HG03097 (cell line): ENCODE data around the gene RAB2B.

Experiments
- ATAC-seq: cut with Tn5 transposase; IDR thresholded peaks from one replicate; pipeline ENCODE4 v1.9.1; 2021; ENCODE audit not compliant: unreplicated experiment, low FRiP score

Gene RAB2B

DNA sequence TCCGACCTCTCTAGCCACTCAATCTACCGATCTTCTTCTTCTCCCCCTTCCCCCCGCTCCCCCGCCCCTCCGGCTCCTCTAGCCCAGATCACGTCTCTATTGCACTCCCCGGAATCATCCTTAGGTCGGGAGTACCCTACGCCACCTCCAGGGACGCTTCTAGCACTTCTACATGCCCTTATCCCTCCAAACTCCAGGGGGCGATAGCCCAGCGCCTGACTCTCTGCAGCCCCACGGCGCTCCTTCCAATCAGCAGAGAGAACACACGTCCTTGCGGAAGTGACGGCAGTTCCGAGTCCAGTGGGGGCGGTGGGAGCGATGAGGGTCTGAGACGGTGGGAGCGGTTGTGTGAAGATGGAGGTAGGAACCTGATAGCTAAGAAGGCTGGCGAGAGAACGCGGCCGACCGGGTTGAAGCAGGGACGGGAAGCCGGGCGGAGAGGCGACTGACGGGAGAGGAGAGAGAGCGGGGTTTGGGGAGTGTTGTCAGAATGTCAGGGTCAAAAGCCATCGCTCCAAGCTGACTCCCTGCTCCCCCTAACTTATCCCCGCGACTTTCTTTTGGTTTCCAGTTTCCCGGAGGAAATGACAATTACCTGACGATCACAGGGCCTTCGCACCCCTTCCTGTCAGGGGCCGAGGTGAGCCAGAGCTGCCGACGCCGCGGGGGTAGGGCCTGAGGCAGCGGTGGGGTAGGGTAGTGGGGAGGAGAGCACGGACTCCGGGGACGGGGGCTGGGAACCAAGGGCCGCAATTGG, at the start of gene RAB2B, which contains the start of gene TOX4:
Gene RAB2B, minus strand, starts transcription at position 35 of the 757 bp plus-strand sequence. CDS start 87 bp downstream, outside the sequence.
Gene TOX4, plus strand, starts transcription at position 271 of the 757 bp plus-strand sequence. Its CDS starts 84 bp downstream, at position 355.
- ATAC-seq, result peak; percentile 99

GRCh38 chr14:21525962-21526671, 49.4 kb upstream of the RAB2B start, which contains the start of gene SALL2:
Gene SALL2 (minus strand): TSS chr14:21526346. CDS start chr14:21526127, 219 bp downstream.
- no peak for ATAC-seq

DNA sequence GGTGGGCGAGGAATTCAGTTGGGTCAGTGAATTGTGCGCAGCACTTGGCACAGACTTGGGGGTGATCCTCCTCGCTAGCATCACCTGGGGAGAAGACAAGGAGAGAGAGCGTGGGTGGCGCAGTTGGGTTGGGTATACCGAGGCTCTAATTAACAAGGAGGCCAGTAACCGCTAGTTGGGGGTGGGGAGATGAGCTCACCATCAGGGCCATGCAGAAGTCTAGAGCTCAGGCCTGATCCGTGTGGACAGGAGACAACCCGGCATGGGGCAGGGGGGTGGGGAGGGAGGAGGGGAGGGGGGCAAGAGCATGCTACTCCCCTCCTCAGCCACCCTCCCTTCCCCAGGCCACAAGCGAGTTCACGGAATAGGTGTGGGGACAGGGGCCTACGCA, 48.8 kb upstream of the RAB2B start:
- no peak for ATAC-seq

DNA sequence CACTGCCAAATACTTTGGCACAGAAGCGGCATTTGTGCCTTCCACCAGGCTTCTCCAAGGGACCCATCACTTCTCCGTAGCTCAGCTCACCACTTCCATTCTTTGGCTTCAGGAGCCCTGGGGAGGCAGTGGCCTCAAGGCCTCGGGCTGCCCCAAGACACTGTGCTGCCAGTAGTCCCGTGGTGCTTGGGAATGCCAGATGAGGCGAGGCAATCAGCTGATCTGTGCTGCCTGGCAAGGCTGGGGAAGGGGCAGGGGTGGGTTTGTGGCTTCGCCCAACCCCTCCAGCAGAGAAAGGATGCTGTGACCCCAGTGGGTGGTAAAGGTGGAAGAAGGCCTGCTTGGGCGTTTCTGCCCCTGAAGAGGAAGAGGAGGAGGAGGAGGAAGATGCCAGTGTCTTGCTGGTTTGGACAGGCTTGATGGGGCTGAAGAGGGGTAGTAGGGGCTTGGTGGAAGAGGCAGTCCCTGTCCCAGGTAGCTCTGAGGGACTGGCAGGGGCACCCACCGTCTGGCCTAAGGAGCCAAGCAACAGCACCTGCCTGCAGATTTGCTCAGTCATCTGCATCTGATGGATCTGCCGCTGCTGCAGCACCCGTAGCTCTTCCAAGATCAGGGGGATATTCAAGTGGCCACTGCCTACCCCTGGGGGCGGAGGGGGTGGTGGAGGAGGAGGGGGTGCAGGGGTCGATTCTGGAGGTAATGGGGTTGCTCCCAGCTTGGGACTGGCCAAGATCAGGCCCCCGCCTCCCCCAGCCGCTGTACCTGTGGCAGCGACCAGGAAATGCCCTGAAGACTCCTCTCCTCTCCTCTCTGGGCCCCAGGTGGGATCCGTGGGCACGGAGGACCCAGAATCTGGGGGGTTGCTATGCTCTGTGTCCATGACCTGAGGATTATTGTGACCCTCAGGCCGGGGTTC, 48.1 kb upstream of the RAB2B start:
- no peak for ATAC-seq

DNA sequence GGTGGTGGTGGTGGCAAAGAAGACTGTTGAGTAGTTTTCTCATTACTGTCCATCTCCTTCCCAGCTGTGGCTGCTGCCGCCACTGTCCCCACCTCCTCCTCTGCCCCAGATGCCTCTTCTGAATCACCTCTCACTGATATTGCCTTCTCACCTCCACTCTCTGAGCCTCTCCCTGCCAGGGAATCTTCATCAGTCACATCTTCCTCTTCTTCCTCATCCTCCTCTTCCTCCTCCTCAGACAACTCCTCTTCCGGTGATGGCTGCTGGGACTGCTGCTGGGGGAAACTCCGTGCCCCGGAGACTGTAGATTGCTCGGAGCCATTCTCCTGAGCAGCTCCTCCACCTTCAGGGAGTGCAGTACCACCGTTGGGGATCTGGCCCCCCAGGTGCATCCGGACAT, 46.4 kb upstream of the RAB2B start:
- no peak for ATAC-seq

DNA sequence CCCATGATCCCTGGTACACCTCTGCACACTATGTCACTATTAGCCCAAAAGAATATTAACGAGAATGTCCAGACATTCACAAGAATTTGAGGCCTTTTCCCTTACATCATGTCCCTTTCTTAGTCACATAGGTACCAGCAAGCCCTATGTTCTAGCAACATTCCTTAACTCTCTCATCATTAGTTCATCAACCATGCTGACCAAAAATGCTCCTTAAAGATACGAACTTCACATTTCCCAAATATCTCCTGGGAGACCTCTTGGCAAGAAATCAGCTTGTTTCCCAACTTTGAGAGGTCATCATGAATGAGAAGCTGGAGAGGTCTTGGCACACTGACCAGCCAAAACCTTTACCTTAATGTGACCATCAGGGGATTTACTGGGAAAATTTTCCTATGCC, 44.7 kb upstream of the RAB2B start:
- ATAC-seq, result no peak

DNA sequence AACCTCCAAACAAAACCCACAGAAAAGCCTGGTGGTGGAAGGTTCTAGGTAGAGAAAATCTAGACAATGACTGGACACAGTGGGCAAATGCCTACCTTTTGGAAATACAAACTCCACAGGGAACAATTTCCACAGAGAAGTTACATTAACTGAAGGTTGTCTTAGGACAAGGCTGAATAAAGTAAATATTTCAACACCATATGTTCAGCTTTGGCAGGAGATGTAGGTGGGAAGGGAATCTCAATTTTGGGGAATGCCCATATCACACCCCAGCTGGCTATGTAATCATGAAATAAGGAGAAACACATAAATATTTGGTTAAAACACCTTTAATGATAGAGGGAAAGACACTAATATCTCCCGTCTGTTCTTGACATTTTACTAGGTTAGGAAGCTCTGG, 44.0 kb upstream of the RAB2B start:
- ATAC-seq, result no peak

- ATAC-seq, result no peak
Measured at GRCh38 chr14:21518725-21519124, 42.0 kb upstream of the RAB2B start.

GRCh38 chr14:21514341-21514740, 37.6 kb upstream of the RAB2B start:
- ATAC-seq, result no peak

GRCh38 chr14:21510735-21511657, 34.2 kb upstream of the RAB2B start, which contains the start of gene METTL3:
Gene METTL3 (minus strand): TSS chr14:21511340. CDS start chr14:21511223, 117 bp downstream.
- ATAC-seq, result peak; percentile 95

DNA sequence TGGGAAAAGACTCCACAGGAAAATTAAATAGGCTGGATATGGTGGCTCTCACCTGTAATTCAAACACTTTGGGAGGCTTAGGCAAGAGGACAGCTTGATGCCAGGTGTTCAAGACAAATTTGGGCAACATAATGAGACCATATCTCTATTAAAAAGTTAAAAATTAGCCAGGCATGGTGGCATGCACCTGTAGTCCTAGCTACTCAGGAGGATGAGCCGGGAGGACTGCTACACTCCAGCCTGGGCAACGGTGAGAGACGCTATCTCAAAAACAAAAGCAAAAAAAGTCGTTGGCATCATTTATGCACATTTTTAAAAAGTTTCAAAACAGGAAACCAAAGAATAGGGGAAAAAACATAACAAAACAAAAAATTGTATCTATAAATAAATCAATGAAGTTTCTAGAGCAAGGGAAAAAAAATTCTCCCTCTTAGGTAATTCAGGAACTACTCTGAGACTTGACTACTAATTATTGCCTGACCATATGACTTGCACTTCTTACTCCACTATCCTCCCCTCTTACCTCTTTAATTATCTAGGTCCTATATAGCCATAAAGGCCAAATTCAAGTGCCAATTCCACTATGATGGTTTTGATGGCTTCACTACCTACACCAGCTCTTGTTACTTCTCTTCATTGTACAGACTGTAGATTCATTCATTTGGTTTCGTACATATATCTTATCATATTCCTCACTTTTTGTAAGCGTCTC, 32.8 kb upstream of the RAB2B start:
- no peak for ATAC-seq

GRCh38 chr14:21506557-21506956, 29.8 kb upstream of the RAB2B start:
- ATAC-seq, result no peak

GRCh38 chr14:21505012-21505553, 28.3 kb upstream of the RAB2B start:
- ATAC-seq, result peak; percentile 50

DNA sequence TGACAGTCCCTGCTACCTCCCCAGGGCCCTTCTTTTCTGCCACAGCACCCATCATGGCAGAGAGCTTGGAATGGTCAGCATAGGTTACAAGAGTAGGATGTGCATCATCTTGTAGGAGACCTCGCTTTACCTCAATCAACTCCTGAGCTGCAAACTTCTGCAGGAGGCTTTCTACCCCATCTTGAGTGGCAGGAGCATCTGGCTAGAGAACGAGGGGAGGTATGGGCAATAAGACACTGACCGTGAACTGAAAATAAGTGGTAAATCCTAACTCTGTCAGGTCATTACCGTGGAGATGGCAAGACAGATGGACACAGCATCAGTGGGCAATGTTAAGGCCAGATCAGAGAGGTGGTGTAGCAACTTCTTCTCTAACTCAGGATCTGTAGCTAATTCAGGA, 26.6 kb upstream of the RAB2B start:
- ATAC-seq, result no peak

GRCh38 chr14:21501568-21501967, 24.8 kb upstream of the RAB2B start:
- no peak for ATAC-seq

DNA sequence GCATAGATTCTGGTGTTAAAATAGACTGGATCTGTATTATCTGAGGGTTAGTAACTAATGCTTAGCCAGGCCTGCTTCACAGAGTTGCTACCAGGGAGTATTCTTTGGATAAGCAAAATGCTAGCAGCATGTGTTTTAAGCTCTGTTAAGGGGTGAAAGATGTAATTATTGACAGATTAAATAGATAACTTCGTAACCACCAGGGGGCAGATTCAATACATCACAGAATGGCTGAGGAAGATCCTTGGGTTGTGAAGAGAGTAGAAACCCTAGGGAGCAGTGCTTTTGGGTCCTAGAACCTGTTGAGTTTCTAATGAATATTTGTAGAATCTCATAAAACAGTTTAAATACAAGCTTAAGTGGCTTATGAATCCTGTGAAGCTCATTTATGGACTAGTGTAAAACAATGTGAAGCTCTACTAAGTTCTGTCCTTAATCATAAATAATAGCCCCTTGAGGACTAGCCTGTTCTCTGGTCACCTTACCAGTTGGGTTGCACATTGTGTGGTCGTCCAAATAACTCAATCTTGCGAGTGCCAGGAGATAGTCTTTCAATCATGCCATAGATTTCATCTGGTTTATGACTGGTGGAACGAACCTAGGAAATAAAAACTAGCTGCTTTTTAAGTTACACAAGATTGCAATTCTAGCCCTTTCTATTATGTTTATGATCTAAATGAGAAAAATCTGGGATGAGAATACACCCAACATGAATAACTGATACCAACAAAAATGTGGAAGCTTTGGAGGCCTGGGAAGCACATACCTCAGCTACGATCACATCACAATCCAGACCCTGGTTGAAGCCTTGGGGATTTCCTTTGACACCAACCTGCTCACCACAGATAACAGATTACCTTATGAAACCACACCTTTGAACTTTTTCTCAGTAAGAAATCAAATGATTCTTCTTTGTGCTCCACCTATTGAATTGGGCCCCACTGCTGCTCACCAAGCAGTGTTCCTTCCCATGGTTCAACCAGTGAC, 22.1 kb upstream of the RAB2B start:
- ATAC-seq, result no peak

DNA sequence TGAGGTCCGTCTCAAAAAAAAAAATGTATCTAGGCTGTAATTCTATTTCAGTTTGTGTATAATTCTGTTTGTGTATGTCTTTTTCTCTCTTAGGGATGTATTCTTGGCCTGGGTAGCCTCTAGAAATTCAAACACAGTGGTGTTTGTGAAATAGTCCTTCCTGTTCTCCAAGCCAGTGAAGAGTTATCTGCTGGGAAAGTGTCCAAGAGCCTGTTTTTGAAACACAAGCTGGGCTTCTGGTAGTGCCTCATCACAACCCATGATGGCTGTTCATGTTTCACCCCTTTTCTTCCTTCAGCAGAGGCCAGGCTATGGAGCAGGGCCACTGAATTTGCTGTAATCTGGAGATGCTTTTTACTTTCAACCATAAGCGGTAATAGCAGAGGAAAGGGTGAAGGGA, 19.7 kb upstream of the RAB2B start:
- ATAC-seq, result no peak
